Measurements from ENCODE around the gene TJP1.
"Not testable (repeated sequence)": the region's sequence is repeated elsewhere in the genome, so short reads cannot be mapped to it uniquely, and the experiment has no call there.

TJP1 gene

GRCh38 chr15:29681166-29681845 lies 141.0 kb downstream of the TJP1 start:
- Mint-ChIP-seq H3K4me3 (no peak overlapping the region), H3K27ac (no peak overlapping the region), H3K36me3 (ENCODE audit: insufficient read depth) (no peaks in the 10 kb centered on the region), H3K9me3 (no peaks in the 10 kb centered on the region), H3K4me1 (ENCODE audit: low read depth in 2 of 2) (peaks cover 0 to 4% of the 10 kb centered on the region in 2 donors), H3K27me3 (peaks cover 14 to 17% of the 10 kb centered on the region in 2 donors)
- DNase-seq (no peak), ATAC-seq (replicated peaks) (no peak)

- peaks cover 14 to 20% of the 10 kb centered on the region in 2 donors for H3K27me3 Mint-ChIP-seq
- no peaks in the 10 kb centered on the region for H3K9me3 Mint-ChIP-seq
- H3K4me1 Mint-ChIP-seq (ENCODE audit: low read depth in 2 of 2), result peaks cover under 1 to 4% of the 10 kb centered on the region in 2 donors
- no peaks in the 10 kb centered on the region for H3K36me3 Mint-ChIP-seq (ENCODE audit: insufficient read depth)
- H3K4me3 Mint-ChIP-seq, result no peak overlapping the region
- DNase-seq (no peak), ATAC-seq (replicated peaks) (no peak)
- H3K27ac Mint-ChIP-seq, result no peak overlapping the region
Observed at GRCh38 chr15:29680465-29681165, 141.7 kb downstream of the TJP1 start.

GRCh38 chr15:29678504-29679034 lies 143.7 kb downstream of the TJP1 start:
- H3K4me3 Mint-ChIP-seq, result no peak overlapping the region
- no peaks in the 10 kb centered on the region for H3K9me3 Mint-ChIP-seq
- DNase-seq, result no peak
- ATAC-seq (replicated peaks), result no peak
- H3K4me1 Mint-ChIP-seq (ENCODE audit: low read depth in 2 of 2), result peaks cover 3 to 4% of the 10 kb centered on the region in 2 donors
- H3K27me3 Mint-ChIP-seq, result peaks cover 17 to 33% of the 10 kb centered on the region in 2 donors
- H3K36me3 Mint-ChIP-seq (ENCODE audit: insufficient read depth), result no peaks in the 10 kb centered on the region
- H3K27ac Mint-ChIP-seq, result no peak overlapping the region

- Mint-ChIP-seq H3K27me3 (peaks cover 20 to 39% of the 10 kb centered on the region in 2 donors), H3K9me3 (no peaks in the 10 kb centered on the region), H3K36me3 (ENCODE audit: insufficient read depth) (no peaks in the 10 kb centered on the region), H3K4me3 (no peak overlapping the region), H3K27ac (no peak overlapping the region), H3K4me1 (ENCODE audit: low read depth in 2 of 2) (peaks cover 3 to 4% of the 10 kb centered on the region in 2 donors)
- DNase-seq, result no peak
- ATAC-seq (replicated peaks), result no peak
Observed at GRCh38 chr15:29677871-29678461, 144.3 kb downstream of the TJP1 start.

- peaks cover 3 to 4% of the 10 kb centered on the region in 2 donors for H3K4me1 Mint-ChIP-seq (ENCODE audit: low read depth in 2 of 2)
- no peak overlapping the region for H3K4me3 Mint-ChIP-seq
- DNase-seq, result no peak
- H3K27me3 Mint-ChIP-seq, result peaks cover 18 to 39% of the 10 kb centered on the region in 2 donors
- no peak overlapping the region for H3K27ac Mint-ChIP-seq
- H3K9me3 Mint-ChIP-seq, result no peaks in the 10 kb centered on the region
- no peak for ATAC-seq (replicated peaks)
- H3K36me3 Mint-ChIP-seq (ENCODE audit: insufficient read depth), result no peaks in the 10 kb centered on the region
Observed at GRCh38 chr15:29677455-29677854, 144.8 kb downstream of the TJP1 start.

DNA sequence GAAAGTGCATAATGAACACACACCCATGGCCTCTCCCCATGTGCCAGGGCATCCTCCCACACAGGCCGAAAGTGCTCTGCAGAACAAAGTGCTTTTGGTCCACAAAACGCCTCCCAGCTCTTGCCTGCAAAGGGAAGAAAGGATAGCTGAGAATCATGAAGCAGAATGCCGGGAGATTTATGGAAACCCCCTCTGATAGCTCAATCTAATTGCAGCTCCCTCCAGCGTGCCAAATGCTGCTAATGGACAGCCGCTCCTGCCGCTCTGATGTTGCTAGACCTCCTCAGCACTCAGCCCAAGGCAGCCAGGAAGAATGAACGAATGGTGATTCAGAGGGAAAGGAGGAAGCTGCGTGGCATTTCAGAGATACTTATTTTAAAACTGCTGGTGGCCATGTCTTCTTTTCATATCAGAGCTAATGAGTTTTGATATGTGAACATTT lies 145.3 kb downstream of the TJP1 start:
- Mint-ChIP-seq H3K4me3 (no peak overlapping the region), H3K27me3 (peaks cover 18 to 39% of the 10 kb centered on the region in 2 donors), H3K9me3 (no peaks in the 10 kb centered on the region), H3K36me3 (ENCODE audit: insufficient read depth) (no peaks in the 10 kb centered on the region), H3K27ac (no peak overlapping the region), H3K4me1 (ENCODE audit: low read depth in 2 of 2) (peaks cover 3 to 4% of the 10 kb centered on the region in 2 donors)
- ATAC-seq (replicated peaks), result no peak
- DNase-seq, result no peak

DNA sequence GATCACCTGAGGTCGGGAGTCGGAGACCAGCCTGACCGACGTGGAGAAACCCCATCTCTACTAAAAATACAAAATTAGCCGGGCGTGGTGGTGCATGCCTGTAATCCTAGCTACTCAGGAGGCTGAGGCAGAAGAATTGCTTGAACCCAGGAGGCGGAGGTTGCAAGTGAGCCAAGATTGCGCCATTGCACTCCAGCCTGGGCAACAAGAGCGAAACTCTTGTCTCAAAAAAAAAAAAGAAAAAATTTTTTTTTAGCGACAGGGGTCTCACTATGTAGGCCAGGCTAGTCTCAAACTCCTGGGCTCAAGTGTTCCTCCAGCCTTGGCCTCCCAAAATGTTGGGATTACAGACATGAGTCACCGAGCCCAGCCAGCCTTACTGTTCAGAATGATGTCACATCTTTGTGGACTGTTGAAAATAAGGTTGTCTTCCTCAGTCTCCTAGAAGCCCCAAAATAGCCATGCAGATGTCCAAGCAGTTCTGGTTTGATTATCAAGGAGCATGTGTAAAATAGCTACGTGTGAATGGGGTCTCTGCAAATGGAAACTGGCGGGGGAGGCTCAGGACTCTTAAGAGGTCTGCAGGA lies 145.8 kb downstream of the TJP1 start:
- H3K4me1 Mint-ChIP-seq (ENCODE audit: low read depth in 2 of 2); H3K4me3 Mint-ChIP-seq; H3K27ac Mint-ChIP-seq; DNase-seq; H3K36me3 Mint-ChIP-seq (ENCODE audit: insufficient read depth); H3K9me3 Mint-ChIP-seq; ATAC-seq (replicated peaks): not testable (repeated sequence)
- peaks cover 18 to 39% of the 10 kb centered on the region in 2 donors for H3K27me3 Mint-ChIP-seq

GRCh38 chr15:29675791-29676301 lies 146.4 kb downstream of the TJP1 start:
- Mint-ChIP-seq H3K9me3 (no peaks in the 10 kb centered on the region), H3K27me3 (peaks cover 18 to 39% of the 10 kb centered on the region in 2 donors), H3K27ac (no peak overlapping the region), H3K36me3 (ENCODE audit: insufficient read depth) (no peaks in the 10 kb centered on the region), H3K4me3 (no peak overlapping the region), H3K4me1 (ENCODE audit: low read depth in 2 of 2) (peaks cover 3 to 4% of the 10 kb centered on the region in 2 donors)
- ATAC-seq (replicated peaks) (no peak), DNase-seq (no peak)

DNA sequence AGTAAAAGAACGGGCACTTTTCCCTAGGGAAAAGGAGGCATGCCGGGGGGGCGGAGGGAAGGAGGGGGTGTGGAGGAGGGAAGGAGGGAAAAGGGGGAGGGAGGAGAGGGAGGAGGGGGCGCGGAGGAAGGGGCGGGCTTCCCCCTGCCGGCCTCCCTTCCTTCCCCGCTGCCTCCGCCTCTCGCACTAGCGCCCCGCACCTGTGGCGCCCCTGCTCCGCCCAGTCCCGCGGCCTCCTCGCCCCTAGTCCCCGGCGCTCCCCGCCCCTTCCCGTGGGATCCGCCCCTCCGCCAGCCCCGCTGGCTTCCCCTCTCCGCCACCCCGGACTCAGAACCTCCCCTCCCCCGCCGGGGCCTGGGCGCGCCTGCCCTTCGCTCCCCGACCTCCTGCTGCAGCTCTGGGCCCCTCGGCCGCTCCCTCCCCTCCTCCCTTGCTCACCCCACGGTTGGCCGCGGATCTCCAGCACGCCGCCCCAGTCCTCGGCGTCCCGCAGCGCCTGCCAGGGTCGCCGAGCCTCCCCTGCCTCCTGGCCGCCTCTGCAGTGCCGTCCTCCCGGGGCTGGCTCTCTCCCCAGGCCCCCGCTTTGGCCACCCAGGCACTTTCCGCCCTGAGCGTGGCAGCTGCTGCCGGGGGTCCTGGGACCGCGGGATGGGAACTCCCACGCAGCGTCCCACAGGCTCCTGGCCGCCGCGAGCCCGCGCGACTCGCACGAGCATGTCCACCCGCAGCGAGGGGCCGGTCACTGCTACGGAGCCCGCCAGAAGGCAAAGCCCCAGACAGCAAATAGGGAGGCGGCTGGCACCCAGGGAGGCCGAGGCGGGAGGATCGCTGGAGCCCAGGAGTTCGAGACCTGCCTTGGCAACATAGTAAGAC lies 147.4 kb downstream of the TJP1 start:
- no peak for ATAC-seq (replicated peaks)
- no peak for DNase-seq
- Mint-ChIP-seq H3K9me3 (no peaks in the 10 kb centered on the region), H3K27ac (no peak overlapping the region), H3K4me1 (ENCODE audit: low read depth in 2 of 2) (peaks cover 3 to 4% of the 10 kb centered on the region in 2 donors), H3K36me3 (ENCODE audit: insufficient read depth) (no peaks in the 10 kb centered on the region), H3K4me3 (no peak overlapping the region), H3K27me3 (peaks cover 18 to 39% of the 10 kb centered on the region in 2 donors)

DNA sequence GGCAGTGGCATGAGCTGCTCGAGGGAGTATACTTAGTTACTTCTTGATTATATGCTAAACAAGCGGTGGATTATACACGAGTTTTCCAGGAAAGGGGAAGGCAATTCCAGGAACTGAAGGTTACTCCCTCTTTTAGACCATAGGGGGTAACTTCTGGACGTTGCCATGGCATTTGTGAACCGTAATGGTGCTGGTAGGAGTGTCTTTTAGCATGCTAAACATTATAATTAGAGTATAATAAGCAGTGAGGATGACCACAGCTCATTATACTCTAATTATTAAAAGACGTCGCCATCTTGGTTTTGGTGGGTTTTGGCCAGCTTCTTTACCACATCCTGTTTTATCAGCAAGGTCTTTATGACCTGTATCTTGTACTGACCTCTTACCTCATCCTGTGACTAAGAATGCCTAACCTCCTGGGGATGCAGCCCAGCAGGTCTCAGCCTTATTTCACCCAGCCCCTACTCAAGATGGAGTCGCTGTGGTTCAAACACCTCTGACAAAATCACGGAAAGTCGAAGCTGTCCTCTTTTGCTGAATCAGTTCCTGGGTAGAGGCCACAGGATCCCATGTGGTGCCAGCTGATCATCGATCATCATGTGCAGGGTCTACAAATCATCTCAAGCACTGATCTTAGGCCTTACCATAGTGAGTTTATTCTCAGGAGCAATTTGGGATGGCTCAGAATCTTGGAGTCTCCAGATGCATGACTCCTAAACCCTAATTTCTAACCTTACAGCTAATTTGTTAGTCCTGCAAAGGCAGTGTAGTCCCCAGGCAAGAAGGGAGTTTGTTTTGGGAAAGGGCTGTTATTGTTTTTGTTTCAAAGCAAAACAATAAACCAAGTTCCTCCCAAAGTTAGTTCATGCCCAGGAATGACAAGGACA lies 149.1 kb downstream of the TJP1 start:
- H3K9me3 Mint-ChIP-seq, result no peaks in the 10 kb centered on the region
- H3K4me3 Mint-ChIP-seq, result no peak overlapping the region
- peaks cover 3 to 4% of the 10 kb centered on the region in 2 donors for H3K4me1 Mint-ChIP-seq (ENCODE audit: low read depth in 2 of 2)
- H3K27ac Mint-ChIP-seq, result no peak overlapping the region
- no peak for ATAC-seq (replicated peaks)
- H3K36me3 Mint-ChIP-seq (ENCODE audit: insufficient read depth), result no peaks in the 10 kb centered on the region
- H3K27me3 Mint-ChIP-seq, result peaks cover 18 to 37% of the 10 kb centered on the region in 2 donors
- no peak for DNase-seq

- no peak overlapping the region for H3K27ac Mint-ChIP-seq
- DNase-seq, result no peak
- no peaks in the 10 kb centered on the region for H3K36me3 Mint-ChIP-seq (ENCODE audit: insufficient read depth)
- peaks cover 12 to 30% of the 10 kb centered on the region in 2 donors for H3K27me3 Mint-ChIP-seq
- no peak for ATAC-seq (replicated peaks)
- no peaks in the 10 kb centered on the region for H3K9me3 Mint-ChIP-seq
- H3K4me3 Mint-ChIP-seq, result no peak overlapping the region
- peaks cover 2 to 3% of the 10 kb centered on the region in 2 donors for H3K4me1 Mint-ChIP-seq (ENCODE audit: low read depth in 2 of 2)
Observed at GRCh38 chr15:29672446-29672845, 149.8 kb downstream of the TJP1 start.

DNA sequence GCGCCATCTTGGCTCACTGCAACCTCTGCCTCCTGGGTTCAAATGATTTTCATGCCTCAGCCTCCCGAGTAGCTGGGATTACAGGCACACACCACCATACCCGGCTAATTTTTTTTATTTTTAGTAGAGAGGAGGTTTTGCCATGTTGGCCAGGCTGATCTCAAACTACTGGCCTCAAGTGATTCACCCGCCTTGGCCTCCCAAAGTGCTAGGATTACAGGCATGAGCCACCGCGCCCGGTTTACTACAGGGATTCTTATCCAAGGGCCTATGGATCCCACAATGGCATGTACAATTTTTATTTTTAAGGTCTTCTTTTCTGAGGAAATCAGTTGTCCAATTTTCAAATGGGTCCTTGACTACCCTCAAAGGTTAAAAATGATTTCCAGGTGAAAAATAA lies 150.2 kb downstream of the TJP1 start:
- not testable (repeated sequence) for H3K9me3 Mint-ChIP-seq; H3K4me3 Mint-ChIP-seq; H3K36me3 Mint-ChIP-seq (ENCODE audit: insufficient read depth); H3K4me1 Mint-ChIP-seq (ENCODE audit: low read depth in 2 of 2); ATAC-seq (replicated peaks); H3K27ac Mint-ChIP-seq; DNase-seq
- peaks cover 9 to 26% of the 10 kb centered on the region in 2 donors for H3K27me3 Mint-ChIP-seq

Measured in effector memory CD8-positive, alpha-beta T cell (primary cell).